GM18502 (cell line): ENCODE results near the gene VAT1.
"Not testable (repeated sequence)": the region's sequence is repeated elsewhere in the genome, so short reads cannot be mapped to it uniquely, and the experiment has no call there.

ENCODE experiments used
- ATAC-seq: cut with Tn5 transposase; IDR thresholded peaks from one replicate; pipeline ENCODE4 v1.9.1; 2021; ENCODE audit warnings: mild to moderate bottlenecking; ENCODE audit not compliant: unreplicated experiment, poor library complexity

VAT1 gene

GRCh38 chr17:42979511-42980273, 42.5 kb downstream of the VAT1 start, which contains the start of gene PTGES3L:
PTGES3L (minus strand) TSS chr17:42980080; CDS start chr17:42980053, 27 bp downstream.
- peak; percentile 36 for ATAC-seq

- ATAC-seq: not testable (repeated sequence)
Measured at GRCh38 chr17:42975701-42976100, 46.5 kb downstream of the VAT1 start.

GRCh38 chr17:42975265-42975664, 46.9 kb downstream of the VAT1 start:
- ATAC-seq: no peak

- ATAC-seq: not testable (repeated sequence)
Measured at GRCh38 chr17:42973323-42973722, 48.9 kb downstream of the VAT1 start.

- no peak for ATAC-seq
Measured at GRCh38 chr17:42971589-42971988, 50.6 kb downstream of the VAT1 start.

- no peak for ATAC-seq
Measured at GRCh38 chr17:42969001-42969581, 53.1 kb downstream of the VAT1 start.

- ATAC-seq: no peak
Measured at GRCh38 chr17:42967925-42968324, 54.3 kb downstream of the VAT1 start.
